GM21786 (cell line): Measurements from ENCODE around the gene PAX5.

Source experiments
- ATAC-seq: cut with Tn5 transposase; IDR thresholded peaks from one replicate; pipeline ENCODE4 v1.9.1; 2021; ENCODE audit not compliant: unreplicated experiment

The PAX5 gene

GRCh38 chr9:37037503-37038301, 3.6 kb upstream of the PAX5 start:
- ATAC-seq: no peak

GRCh38 chr9:37036776-37037502, 2.9 kb upstream of the PAX5 start:
- peak; percentile 26 for ATAC-seq

- ATAC-seq: no peak
These were observed 2.3 kb upstream of the PAX5 start for GRCh38 chr9:37036371-37036775.

- no peak for ATAC-seq
These were observed 1.7 kb upstream of the PAX5 start for GRCh38 chr9:37035648-37036370.

GRCh38 chr9:37034938-37035647, 1.0 kb upstream of the PAX5 start:
- ATAC-seq: no peak

- ATAC-seq: no peak
These were observed 353 bp upstream of the PAX5 start for GRCh38 chr9:37034305-37034937.

- no peak for ATAC-seq
These were observed 927 bp downstream of the PAX5 start for GRCh38 chr9:37033141-37033540.

GRCh38 chr9:37032713-37033112, 1.4 kb downstream of the PAX5 start:
- peak; percentile 17 for ATAC-seq

GRCh38 chr9:37031902-37032301, 2.2 kb downstream of the PAX5 start:
- no peak for ATAC-seq

GRCh38 chr9:37031081-37031480, 3.0 kb downstream of the PAX5 start:
- ATAC-seq: no peak

GRCh38 chr9:37030611-37030939, 3.5 kb downstream of the PAX5 start:
- peak; percentile 20 for ATAC-seq

- ATAC-seq: peak; percentile 0
These were observed 4.1 kb downstream of the PAX5 start for GRCh38 chr9:37029776-37030610.

GRCh38 chr9:37029304-37029775, 4.7 kb downstream of the PAX5 start:
- ATAC-seq: no peak

- no peak for ATAC-seq
These were observed 5.5 kb downstream of the PAX5 start for GRCh38 chr9:37028420-37029031.

- peak; percentile 70 for ATAC-seq
These were observed 6.3 kb downstream of the PAX5 start for GRCh38 chr9:37027582-37028419.

- ATAC-seq: no peak
These were observed 7.0 kb downstream of the PAX5 start for GRCh38 chr9:37026931-37027581.

GRCh38 chr9:37026113-37026930, 7.7 kb downstream of the PAX5 start:
- no peak for ATAC-seq
